HL-60 (cell line): ENCODE results near the gene ENDOD1.
A peak's percentile ranks its signal among the peaks of the same experiment; 100 is the strongest.

ENCODE experiments used
- DNase-seq, 2 experiments: peaks; one replicate each; pipeline ENCODE4 v3.0.0-alpha.2; 2010 to 2020; ENCODE audit warnings: low read depth in 1 of 2, low spot score in 1 of 2
- H3K27ac ChIP-seq: fragments of 250-450 bp; sonication (Bioruptor Pico); replicated peaks from 2 replicates; pipeline ENCODE4 v1.5.1; 2020; ENCODE audit warnings: mild to moderate bottlenecking, moderate library complexity
- H3K27me3 ChIP-seq: fragments of 250-450 bp; sonication (Bioruptor Pico); 2 replicates; pipeline ENCODE4 v1.5.1; 2021; ENCODE audit warnings: mild to moderate bottlenecking, moderate library complexity; ENCODE audit not compliant: insufficient read depth, poor library complexity, severe bottlenecking
- H3K4me3 ChIP-seq: replicated peaks from 2 replicates; pipeline ENCODE4 v1.5.1; 2011; ENCODE audit warnings: mild to moderate bottlenecking, control low read depth, low read length; ENCODE audit not compliant: insufficient read depth
- GABPA ChIP-seq: IDR thresholded peaks from 2 replicates; pipeline ENCODE4 v1.6.1; 2012; ENCODE audit warnings: low read depth
- POLR2AphosphoS5 ChIP-seq: IDR thresholded peaks from 2 replicates; pipeline ENCODE4 v1.6.1; 2012; ENCODE audit warnings: low read depth
- SPI1 ChIP-seq: IDR thresholded peaks from 2 replicates; pipeline ENCODE4 v1.6.1; 2012; ENCODE audit warnings: low read depth, mild to moderate bottlenecking, borderline replicate concordance
- TF ChIP-seq, protein P1 (sequence below): IDR thresholded peaks from 2 replicates; pipeline ENCODE4 v1.6.1; 2012; ENCODE audit warnings: low read depth; ENCODE audit not compliant: insufficient replicate concordance
- TF ChIP-seq, protein P2 (sequence below): IDR thresholded peaks from one replicate; pipeline ENCODE4 v1.5.1; 2011; ENCODE audit warnings: low read length, control low read depth, inconsistent platforms; ENCODE audit not compliant: insufficient read depth

Gene ENDOD1

GRCh38 chr11:95148938-95149337 lies 59.3 kb downstream of the ENDOD1 start:
- TF ChIP-seq POLR2AphosphoS5: no peak
- no peak overlapping the region for H3K4me3 ChIP-seq
- no peak for DNase-seq
- no peak overlapping the region for H3K27ac ChIP-seq
- no peaks in the 10 kb centered on the region for H3K27me3 ChIP-seq

DNA sequence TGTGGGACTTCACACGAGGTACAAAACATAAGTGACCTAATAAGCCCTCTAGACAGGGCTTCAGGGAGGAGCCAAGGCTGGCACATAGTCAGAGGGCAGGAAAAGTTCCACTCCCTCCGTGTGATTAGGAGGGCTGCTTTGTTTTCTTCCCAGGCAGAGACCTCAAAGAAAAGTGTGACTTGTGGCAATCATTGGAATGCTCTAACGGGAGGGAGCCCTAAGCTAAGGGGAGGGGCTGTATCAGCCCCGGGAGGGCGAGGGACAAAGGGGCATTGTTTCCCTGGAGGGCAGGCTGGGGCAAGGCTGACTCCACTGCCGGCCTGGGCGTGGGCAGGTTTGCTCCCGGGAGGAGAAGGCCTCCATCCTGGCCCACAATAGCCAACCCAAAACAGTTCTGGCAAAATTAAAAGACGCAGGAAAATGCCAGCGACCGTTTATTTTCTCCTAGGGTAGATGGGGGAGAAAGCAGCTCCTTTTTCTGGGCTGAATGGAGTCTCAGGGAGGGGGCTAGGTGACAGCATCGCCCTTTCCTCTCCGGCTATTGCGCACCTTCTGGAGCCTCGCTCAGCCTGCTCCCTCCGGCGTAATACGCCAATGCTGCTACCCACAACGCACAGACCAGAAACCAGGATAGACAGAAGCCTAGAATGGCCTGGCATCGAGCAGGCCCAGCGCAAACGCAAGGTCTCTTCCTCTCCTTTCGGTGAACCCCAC lies 60.2 kb downstream of the ENDOD1 start:
- H3K4me3 ChIP-seq: no peak overlapping the region
- TF ChIP-seq, protein P1, sequence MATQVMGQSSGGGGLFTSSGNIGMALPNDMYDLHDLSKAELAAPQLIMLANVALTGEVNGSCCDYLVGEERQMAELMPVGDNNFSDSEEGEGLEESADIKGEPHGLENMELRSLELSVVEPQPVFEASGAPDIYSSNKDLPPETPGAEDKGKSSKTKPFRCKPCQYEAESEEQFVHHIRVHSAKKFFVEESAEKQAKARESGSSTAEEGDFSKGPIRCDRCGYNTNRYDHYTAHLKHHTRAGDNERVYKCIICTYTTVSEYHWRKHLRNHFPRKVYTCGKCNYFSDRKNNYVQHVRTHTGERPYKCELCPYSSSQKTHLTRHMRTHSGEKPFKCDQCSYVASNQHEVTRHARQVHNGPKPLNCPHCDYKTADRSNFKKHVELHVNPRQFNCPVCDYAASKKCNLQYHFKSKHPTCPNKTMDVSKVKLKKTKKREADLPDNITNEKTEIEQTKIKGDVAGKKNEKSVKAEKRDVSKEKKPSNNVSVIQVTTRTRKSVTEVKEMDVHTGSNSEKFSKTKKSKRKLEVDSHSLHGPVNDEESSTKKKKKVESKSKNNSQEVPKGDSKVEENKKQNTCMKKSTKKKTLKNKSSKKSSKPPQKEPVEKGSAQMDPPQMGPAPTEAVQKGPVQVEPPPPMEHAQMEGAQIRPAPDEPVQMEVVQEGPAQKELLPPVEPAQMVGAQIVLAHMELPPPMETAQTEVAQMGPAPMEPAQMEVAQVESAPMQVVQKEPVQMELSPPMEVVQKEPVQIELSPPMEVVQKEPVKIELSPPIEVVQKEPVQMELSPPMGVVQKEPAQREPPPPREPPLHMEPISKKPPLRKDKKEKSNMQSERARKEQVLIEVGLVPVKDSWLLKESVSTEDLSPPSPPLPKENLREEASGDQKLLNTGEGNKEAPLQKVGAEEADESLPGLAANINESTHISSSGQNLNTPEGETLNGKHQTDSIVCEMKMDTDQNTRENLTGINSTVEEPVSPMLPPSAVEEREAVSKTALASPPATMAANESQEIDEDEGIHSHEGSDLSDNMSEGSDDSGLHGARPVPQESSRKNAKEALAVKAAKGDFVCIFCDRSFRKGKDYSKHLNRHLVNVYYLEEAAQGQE: no peak
- TF ChIP-seq, protein P2, sequence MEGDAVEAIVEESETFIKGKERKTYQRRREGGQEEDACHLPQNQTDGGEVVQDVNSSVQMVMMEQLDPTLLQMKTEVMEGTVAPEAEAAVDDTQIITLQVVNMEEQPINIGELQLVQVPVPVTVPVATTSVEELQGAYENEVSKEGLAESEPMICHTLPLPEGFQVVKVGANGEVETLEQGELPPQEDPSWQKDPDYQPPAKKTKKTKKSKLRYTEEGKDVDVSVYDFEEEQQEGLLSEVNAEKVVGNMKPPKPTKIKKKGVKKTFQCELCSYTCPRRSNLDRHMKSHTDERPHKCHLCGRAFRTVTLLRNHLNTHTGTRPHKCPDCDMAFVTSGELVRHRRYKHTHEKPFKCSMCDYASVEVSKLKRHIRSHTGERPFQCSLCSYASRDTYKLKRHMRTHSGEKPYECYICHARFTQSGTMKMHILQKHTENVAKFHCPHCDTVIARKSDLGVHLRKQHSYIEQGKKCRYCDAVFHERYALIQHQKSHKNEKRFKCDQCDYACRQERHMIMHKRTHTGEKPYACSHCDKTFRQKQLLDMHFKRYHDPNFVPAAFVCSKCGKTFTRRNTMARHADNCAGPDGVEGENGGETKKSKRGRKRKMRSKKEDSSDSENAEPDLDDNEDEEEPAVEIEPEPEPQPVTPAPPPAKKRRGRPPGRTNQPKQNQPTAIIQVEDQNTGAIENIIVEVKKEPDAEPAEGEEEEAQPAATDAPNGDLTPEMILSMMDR: no peak
- TF ChIP-seq SPI1 (no peak), GABPA (no peak), POLR2AphosphoS5 (no peak)
- no peak overlapping the region for H3K27ac ChIP-seq
- H3K27me3 ChIP-seq: no peaks in the 10 kb centered on the region
- DNase-seq: no peak

- no peaks in the 10 kb centered on the region for H3K27me3 ChIP-seq
- H3K4me3 ChIP-seq: peak overlapping the region; percentile 57
- TF ChIP-seq, protein P2: peak; percentile 63
- peak; percentile 57; the same call in 1 of the 2 replicates for TF ChIP-seq POLR2AphosphoS5
- TF ChIP-seq GABPA: no peak
- DNase-seq: peak; percentile 82 to 91
- H3K27ac ChIP-seq: peak overlapping the region; percentile 40
Observed at GRCh38 chr11:95150956-95151684, 61.5 kb downstream of the ENDOD1 start.

DNA sequence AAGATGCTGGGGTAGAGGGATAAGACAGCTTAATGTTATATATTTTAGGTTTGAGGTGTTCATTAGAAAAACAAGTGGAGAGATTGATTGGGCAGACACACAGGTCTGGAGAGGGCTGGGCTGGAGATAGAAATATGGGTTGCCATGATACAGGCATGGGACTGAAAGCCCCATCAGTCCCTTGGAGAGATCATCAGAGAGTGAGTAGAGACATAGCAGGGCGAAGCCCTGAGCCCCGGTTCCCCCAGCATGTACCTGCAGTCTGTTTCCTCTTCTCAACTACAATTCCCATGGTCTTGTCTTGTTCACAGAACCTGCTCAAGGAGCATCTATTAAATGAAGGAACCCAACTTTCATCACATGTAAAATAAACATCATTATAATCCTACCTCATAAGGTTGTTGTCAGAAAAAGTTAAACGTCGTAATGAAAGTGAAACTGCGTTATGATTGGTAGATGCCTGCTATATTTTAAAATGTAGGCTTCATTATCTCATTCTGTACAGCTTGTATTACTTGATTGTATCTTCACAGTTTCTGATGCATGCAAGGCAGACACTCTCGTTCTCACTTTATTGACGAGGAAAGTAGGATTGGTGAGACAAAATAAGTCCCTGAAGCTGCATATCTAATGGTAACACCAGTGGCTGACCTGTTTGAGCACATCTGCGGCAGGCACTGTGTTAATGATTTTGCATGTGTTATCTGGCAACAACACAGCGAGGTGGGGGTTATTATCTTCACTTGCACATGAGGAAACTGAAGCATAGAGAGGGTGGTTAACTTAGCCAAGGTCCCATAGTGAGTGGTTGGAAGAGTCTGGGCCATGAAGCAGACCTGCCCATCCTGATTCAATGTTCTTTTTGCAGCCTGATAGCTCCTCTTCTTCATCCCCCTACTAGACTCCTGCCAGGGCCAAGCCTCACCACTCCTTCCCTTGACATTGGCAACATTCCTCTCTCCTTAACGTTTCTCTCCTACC lies 63.5 kb downstream of the ENDOD1 start:
- TF ChIP-seq, protein P1: no peak
- TF ChIP-seq, protein P2: no peak
- TF ChIP-seq POLR2AphosphoS5: no peak
- TF ChIP-seq GABPA: no peak
- TF ChIP-seq SPI1: no peak
- Histone ChIP-seq H3K4me3 (peak overlapping the region; percentile 14), H3K27me3 (no peaks in the 10 kb centered on the region), H3K27ac (no peak overlapping the region)
- DNase-seq: no peak
